ENCODE data around the gene WDR55.

Gene WDR55

DNA sequence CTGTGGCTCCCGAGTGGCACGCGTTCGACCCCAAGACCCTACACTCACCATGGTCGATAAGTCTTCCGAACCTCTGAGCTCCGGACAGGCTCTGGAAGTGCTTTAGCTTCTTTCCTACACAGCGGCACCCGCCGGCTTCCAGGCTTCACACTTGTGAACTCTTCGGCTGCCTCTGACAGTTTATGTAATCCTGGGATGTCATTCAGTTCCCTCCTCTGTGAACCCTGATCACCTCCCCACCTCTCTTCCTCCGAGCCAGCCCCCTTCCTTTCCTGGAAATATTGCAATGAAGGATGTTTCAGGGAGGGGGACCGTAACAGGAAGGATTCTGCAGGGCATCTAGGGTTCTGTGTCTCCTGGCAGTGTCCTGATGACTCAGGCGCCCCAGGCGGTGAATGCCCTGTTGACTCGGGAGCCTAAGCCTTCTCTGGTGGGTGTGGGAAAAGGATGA lies 31.7 kb upstream of the WDR55 start, which contains the start of gene CD14:
Gene CD14, minus strand, starts transcription at position 155 of the 451 bp plus-strand sequence. Its CDS starts 104 bp downstream, at position 51.
- no peak for TF ChIP-seq EP300 (IDR thresholded peaks at IDR 0.05; ENCODE audit: borderline replicate concordance)
- TF ChIP-seq TEAD4 (IDR thresholded peaks at IDR 0.05) = no peak
- no peak for TF ChIP-seq CEBPB (IDR thresholded peaks at IDR 0.05)
- TF ChIP-seq CREB1 (IDR thresholded peaks at IDR 0.05; ENCODE audit: low read depth) = no peak

DNA sequence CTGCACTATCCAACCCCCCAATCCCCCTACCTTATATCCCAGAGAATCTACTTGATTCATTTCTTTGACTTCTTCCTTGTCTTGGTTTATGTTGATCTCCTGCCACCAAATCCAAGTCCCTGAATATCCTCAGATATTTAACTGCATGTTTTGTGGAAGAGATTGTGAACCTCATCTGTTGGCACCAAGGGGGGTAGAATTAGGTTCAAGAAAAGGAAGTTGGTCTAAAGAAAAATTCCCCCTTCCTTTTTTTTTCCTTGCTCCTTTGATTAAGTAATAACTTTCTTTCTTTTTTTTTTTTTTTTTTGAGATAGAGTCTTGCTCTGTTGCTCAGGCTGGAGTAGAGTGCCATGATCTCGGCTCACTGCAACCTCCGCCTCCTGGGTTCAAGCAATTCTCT lies 31.2 kb upstream of the WDR55 start:
- no peak for TF ChIP-seq EP300 (IDR thresholded peaks at IDR 0.05; ENCODE audit: borderline replicate concordance)
- TF ChIP-seq EGR1 (IDR thresholded peaks at IDR 0.05) = no peak

DNA sequence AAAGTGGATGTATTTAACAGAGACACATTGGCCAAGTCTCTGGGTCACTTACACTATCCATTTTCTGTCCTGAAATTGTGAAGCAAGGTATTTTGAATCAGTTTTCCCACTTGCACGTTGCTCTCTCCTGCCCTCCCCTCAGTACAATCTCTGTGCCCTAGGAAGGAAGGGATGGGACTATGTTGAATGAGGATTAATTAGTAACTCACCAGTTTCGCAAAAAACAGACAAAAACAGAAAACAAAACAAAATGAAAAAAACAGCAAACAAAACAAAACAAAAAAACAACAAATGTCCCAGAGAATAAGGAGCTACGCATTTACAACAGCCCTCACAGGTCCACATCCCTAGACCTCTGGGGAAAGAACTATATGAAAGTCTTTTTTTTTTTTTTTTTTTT lies 30.6 kb upstream of the WDR55 start:
- TF ChIP-seq TAF1 (IDR thresholded peaks at IDR 0.05; ENCODE audit: low read depth) = no peak
- no peak for TF ChIP-seq EGR1 (IDR thresholded peaks at IDR 0.05)
- TF ChIP-seq, protein P1, sequence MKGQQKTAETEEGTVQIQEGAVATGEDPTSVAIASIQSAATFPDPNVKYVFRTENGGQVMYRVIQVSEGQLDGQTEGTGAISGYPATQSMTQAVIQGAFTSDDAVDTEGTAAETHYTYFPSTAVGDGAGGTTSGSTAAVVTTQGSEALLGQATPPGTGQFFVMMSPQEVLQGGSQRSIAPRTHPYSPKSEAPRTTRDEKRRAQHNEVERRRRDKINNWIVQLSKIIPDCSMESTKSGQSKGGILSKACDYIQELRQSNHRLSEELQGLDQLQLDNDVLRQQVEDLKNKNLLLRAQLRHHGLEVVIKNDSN (IDR thresholded peaks at IDR 0.05) = no peak
- TF ChIP-seq TEAD4 (IDR thresholded peaks at IDR 0.05) = no peak
- no peak for TF ChIP-seq CEBPB (IDR thresholded peaks at IDR 0.05)
- TF ChIP-seq EP300 (IDR thresholded peaks at IDR 0.05; ENCODE audit: borderline replicate concordance) = no peak
- TF ChIP-seq TCF12 (IDR thresholded peaks at IDR 0.05; ENCODE audit: low read depth) = no peak
- no peak for TF ChIP-seq CREB1 (IDR thresholded peaks at IDR 0.05; ENCODE audit: low read depth)
- no peak for TF ChIP-seq FOXM1 (IDR thresholded peaks at IDR 0.05; ENCODE audit: borderline replicate concordance, low read depth)

DNA sequence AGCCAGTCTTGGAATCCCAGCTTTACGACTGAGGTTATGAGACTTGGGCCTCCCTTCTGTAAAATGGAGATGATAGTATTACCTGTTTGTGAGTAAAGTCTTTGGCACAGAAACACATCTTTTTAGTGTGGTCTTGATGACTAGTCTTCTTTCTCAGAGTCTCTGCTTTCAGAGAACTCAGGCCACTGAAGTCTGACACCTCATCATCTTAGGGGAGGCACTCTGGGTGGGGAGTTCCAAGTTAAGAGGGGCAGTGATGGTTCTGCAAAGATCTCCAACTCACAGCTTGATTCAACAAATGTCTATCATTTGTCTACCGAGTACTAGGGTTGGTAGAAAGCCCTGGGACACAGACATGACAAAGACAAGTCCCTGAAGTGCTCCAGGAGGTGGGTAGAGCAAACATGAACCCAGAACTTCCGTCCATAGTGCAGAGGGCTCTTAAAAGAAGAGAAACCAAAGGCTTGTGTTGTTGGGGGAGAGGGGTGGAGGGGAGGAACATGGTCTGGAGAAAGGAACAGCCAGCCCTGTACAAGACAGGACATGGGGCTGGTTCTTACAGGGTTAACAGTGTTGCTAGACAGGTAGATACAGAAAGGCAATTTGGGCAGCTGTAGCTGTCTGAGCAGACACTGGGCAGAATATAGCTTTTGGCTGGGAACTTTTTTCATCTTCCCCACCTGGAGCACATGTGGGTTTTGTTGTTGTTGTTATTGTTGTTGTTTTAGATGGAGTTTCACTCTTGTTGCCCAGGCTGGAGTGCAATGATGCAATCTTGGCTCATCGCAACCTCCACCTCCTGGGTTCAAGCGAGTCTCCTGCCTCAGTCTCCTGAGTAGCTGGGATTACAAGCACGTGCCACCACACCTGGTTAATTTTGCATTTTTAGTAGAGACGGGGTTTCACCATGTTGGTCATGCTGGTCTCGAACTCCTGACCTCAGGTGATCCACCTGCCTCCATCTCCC lies 29.1 kb upstream of the WDR55 start:
- TF ChIP-seq, protein P1 (IDR thresholded peaks at IDR 0.05) = no peak
- TF ChIP-seq CREB1 (IDR thresholded peaks at IDR 0.05; ENCODE audit: low read depth) (no peak), EGR1 (IDR thresholded peaks at IDR 0.05) (no peak), TEAD4 (IDR thresholded peaks at IDR 0.05) (no peak), NFIC (IDR thresholded peaks at IDR 0.05) (no peak), YY1 (IDR thresholded peaks at IDR 0.05; ENCODE audit: low read depth) (no peak), CEBPB (IDR thresholded peaks at IDR 0.05) (no peak), TCF12 (IDR thresholded peaks at IDR 0.05; ENCODE audit: low read depth) (no peak), RAD21 (IDR thresholded peaks at IDR 0.05; ENCODE audit: low read depth) (no peak), EP300 (IDR thresholded peaks at IDR 0.05; ENCODE audit: borderline replicate concordance) (no peak), TAF1 (IDR thresholded peaks at IDR 0.05; ENCODE audit: low read depth) (no peak), ZBTB7A (IDR thresholded peaks at IDR 0.05; ENCODE audit: low read depth) (no peak), FOXM1 (IDR thresholded peaks at IDR 0.05; ENCODE audit: borderline replicate concordance, low read depth) (no peak)
- TF ChIP-seq, protein P2, sequence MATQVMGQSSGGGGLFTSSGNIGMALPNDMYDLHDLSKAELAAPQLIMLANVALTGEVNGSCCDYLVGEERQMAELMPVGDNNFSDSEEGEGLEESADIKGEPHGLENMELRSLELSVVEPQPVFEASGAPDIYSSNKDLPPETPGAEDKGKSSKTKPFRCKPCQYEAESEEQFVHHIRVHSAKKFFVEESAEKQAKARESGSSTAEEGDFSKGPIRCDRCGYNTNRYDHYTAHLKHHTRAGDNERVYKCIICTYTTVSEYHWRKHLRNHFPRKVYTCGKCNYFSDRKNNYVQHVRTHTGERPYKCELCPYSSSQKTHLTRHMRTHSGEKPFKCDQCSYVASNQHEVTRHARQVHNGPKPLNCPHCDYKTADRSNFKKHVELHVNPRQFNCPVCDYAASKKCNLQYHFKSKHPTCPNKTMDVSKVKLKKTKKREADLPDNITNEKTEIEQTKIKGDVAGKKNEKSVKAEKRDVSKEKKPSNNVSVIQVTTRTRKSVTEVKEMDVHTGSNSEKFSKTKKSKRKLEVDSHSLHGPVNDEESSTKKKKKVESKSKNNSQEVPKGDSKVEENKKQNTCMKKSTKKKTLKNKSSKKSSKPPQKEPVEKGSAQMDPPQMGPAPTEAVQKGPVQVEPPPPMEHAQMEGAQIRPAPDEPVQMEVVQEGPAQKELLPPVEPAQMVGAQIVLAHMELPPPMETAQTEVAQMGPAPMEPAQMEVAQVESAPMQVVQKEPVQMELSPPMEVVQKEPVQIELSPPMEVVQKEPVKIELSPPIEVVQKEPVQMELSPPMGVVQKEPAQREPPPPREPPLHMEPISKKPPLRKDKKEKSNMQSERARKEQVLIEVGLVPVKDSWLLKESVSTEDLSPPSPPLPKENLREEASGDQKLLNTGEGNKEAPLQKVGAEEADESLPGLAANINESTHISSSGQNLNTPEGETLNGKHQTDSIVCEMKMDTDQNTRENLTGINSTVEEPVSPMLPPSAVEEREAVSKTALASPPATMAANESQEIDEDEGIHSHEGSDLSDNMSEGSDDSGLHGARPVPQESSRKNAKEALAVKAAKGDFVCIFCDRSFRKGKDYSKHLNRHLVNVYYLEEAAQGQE (IDR thresholded peaks at IDR 0.05; ENCODE audit: low read depth) = no peak
- TF ChIP-seq, protein P3, sequence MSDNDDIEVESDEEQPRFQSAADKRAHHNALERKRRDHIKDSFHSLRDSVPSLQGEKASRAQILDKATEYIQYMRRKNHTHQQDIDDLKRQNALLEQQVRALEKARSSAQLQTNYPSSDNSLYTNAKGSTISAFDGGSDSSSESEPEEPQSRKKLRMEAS (IDR thresholded peaks at IDR 0.05) = no peak

DNA sequence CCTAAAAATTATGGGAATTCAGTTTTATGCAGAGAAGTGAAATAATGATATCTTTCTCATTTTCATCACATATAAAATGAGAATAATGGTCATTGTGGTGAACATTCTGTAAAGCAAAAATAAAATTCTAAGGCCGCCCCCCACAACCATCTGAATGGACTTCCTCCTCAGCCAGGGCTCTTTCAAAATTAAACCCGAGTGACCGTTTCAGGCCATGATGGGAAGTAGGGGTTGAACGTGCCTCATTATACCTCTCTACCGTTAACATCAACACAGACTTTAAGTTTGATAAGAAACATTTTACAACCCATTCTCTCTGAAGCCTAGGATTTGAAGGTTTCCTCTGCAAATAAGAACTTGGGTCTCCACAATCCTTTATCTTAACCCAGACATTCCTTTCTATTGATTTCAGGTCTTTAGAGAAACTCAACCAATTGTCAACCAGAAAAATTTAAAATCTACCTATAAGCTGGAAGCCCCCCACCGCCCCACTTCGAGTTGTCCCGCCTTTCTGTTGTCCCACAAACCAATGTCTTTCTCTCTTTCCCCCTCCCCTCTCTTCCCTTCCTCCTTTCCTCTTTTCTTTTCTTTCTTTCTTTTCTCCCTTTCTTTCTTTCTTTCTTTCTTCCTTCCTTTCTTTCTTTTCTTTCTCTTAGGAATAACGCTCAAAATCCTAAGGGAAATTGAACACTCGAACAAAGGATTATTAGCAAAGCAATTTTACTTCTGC lies 27.2 kb upstream of the WDR55 start:
- TF ChIP-seq, protein P1 (IDR thresholded peaks at IDR 0.05) = no peak
- TF ChIP-seq, protein P2 (IDR thresholded peaks at IDR 0.05; ENCODE audit: low read depth) = no peak
- TF ChIP-seq TCF12 (IDR thresholded peaks at IDR 0.05; ENCODE audit: low read depth) (no peak), TAF1 (IDR thresholded peaks at IDR 0.05; ENCODE audit: low read depth) (no peak), EP300 (IDR thresholded peaks at IDR 0.05; ENCODE audit: borderline replicate concordance) (no peak), EGR1 (IDR thresholded peaks at IDR 0.05) (no peak), RAD21 (IDR thresholded peaks at IDR 0.05; ENCODE audit: low read depth) (no peak), FOXM1 (IDR thresholded peaks at IDR 0.05; ENCODE audit: borderline replicate concordance, low read depth) (no peak), CEBPB (IDR thresholded peaks at IDR 0.05) (no peak), TEAD4 (IDR thresholded peaks at IDR 0.05) (no peak), ZBTB7A (IDR thresholded peaks at IDR 0.05; ENCODE audit: low read depth) (no peak), NFIC (IDR thresholded peaks at IDR 0.05) (no peak), YY1 (IDR thresholded peaks at IDR 0.05; ENCODE audit: low read depth) (no peak), CREB1 (IDR thresholded peaks at IDR 0.05; ENCODE audit: low read depth) (no peak)
- TF ChIP-seq, protein P3 (IDR thresholded peaks at IDR 0.05) = no peak
